Esophagus muscularis mucosa (tissue), 4 donors: Measurements from ENCODE around the gene POLR2H.

Experiments used
- CTCF ChIP-seq, 3 experiments: fragments of 200-600 bp in 2 of 3; fragments of 450-650 bp in 1 of 3; sonication (generic) in 2 of 3; IDR thresholded peaks; one replicate each; pipeline ENCODE4 v1.5.1; 2017 to 2019; ENCODE audit warnings: antibody characterized with exemption in 3 of 3, mild to moderate bottlenecking in 2 of 3, moderate library complexity in 1 of 3
- EP300 ChIP-seq: sonication (generic); formaldehyde crosslinking; IDR thresholded peaks from one replicate; pipeline ENCODE4 v1.6.1; 2017; ENCODE audit warnings: antibody characterized with exemption
- POLR2A ChIP-seq: fragments of 450-650 bp; IDR thresholded peaks from one replicate; pipeline ENCODE4 v1.6.1; 2017; ENCODE audit warnings: antibody characterized with exemption, moderate library complexity, mild to moderate bottlenecking, low read depth
- POLR2AphosphoS5 ChIP-seq, 2 donors: sonication (generic); formaldehyde crosslinking; IDR thresholded peaks; one replicate each; pipeline ENCODE4 v1.6.1; 2017; ENCODE audit warnings: antibody characterized with exemption in 2 of 2

- TF ChIP-seq CTCF (IDR thresholded peaks at IDR 0.05) (no peak), POLR2AphosphoS5 (IDR thresholded peaks at IDR 0.05) (peak in 1 of 2 donors; percentile 51), POLR2A (no peak), EP300 (no peak)
Observed at GRCh38 chr3:184332370-184333090, 29.0 kb upstream of the POLR2H start.
